DOHH2 (cell line): ENCODE results near the gene ANKRD60.

Source experiments
- H3F3A ChIP-seq: fragments of 200-600 bp; sonication (generic), shearing (Covaris generic); 2 replicates; pipeline ENCODE4 v1.6.0; 2016; ENCODE audit warnings: antibody characterized with exemption, mild to moderate bottlenecking; ENCODE audit not compliant: control insufficient read depth, insufficient read depth
- H3K27ac ChIP-seq: fragments of 200-600 bp; sonication (generic); 2 replicates; pipeline ENCODE4 v1.5.1; 2014; ENCODE audit warnings: low read depth, mild to moderate bottlenecking, low read length, moderate library complexity
- H3K27me3 ChIP-seq: fragments of 200-600 bp; sonication (generic); 2 replicates; pipeline ENCODE4 v1.6.1; 2014; ENCODE audit warnings: mild to moderate bottlenecking, low read length, mixed read lengths; ENCODE audit not compliant: control insufficient read depth
- H3K36me3 ChIP-seq: fragments of 200-600 bp; sonication (generic); 2 replicates; pipeline ENCODE4 v1.6.1; 2014; ENCODE audit warnings: mild to moderate bottlenecking, low read length, moderate library complexity, mixed read lengths; ENCODE audit not compliant: control insufficient read depth
- H3K4me1 ChIP-seq: fragments of 200-600 bp; sonication (generic); 2 replicates; pipeline ENCODE4 v1.6.1; 2014; ENCODE audit warnings: mild to moderate bottlenecking, low read length, mixed read lengths; ENCODE audit not compliant: control insufficient read depth
- H3K4me2 ChIP-seq: fragments of 200-600 bp; sonication (generic); 2 replicates; pipeline ENCODE4 v1.6.0; 2014; ENCODE audit warnings: mild to moderate bottlenecking, low read length, moderate library complexity
- H3K4me3 ChIP-seq: fragments of 200-600 bp; sonication (generic); 2 replicates; pipeline ENCODE4 v1.5.1; 2014; ENCODE audit warnings: mild to moderate bottlenecking, low read length, mixed read lengths
- H3K79me2 ChIP-seq: fragments of 200-600 bp; sonication (generic); 2 replicates; pipeline ENCODE4 v1.6.1; 2014; ENCODE audit warnings: mild to moderate bottlenecking, low read length, mixed read lengths; ENCODE audit not compliant: control insufficient read depth
- H3K9me2 ChIP-seq: fragments of 200-600 bp; sonication (generic); replicated peaks from 2 replicates; pipeline ENCODE4 v1.6.1; 2014; ENCODE audit warnings: mild to moderate bottlenecking, low read length, mixed read lengths; ENCODE audit not compliant: control insufficient read depth
- H3K9me3 ChIP-seq: fragments of 200-600 bp; sonication (generic); 2 replicates; pipeline ENCODE4 v1.6.1; 2014; ENCODE audit warnings: antibody characterized with exemption, low read length, mixed read lengths; ENCODE audit not compliant: control insufficient read depth, insufficient read depth
- H4K20me1 ChIP-seq: fragments of 200-600 bp; sonication (generic); 2 replicates; pipeline ENCODE4 v1.6.0; 2014; ENCODE audit warnings: low read depth, mild to moderate bottlenecking, antibody characterized with exemption, low read length, moderate library complexity; ENCODE audit not compliant: control insufficient read depth, insufficient read depth
- EZH2phosphoT487 ChIP-seq: fragments of 200-600 bp; sonication (generic); IDR thresholded peaks from 2 replicates; pipeline ENCODE4 v1.6.1; 2017; ENCODE audit warnings: borderline replicate concordance, mild to moderate bottlenecking, antibody characterized with exemption, low read length, moderate library complexity, mixed read lengths
- TF ChIP-seq, protein P1 (sequence below): fragments of 200-600 bp; sonication (generic); IDR thresholded peaks from one replicate; pipeline ENCODE4 v1.5.1; 2014; ENCODE audit warnings: antibody characterized with exemption, mild to moderate bottlenecking, low read depth, low read length; ENCODE audit not compliant: poor library complexity, severe bottlenecking

ANKRD60 gene

DNA sequence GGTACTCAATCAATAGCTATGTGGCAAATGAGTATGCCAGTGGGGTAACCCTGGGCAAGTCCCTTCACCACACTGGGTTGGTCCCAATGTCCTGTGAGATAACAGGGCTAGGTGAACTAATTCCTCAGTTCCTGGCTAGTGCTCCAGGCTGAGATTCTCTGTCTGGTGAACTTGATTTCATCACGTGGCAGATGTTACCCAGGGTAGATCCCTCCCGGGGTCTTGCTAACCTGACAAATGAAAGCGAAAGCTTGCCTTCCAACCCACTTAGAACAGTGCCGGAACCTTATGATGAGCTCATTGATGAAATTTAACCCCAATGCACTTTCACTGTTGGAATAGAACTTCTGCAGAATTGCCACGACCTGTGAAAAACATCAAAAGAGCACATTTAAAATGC lies 6.6 kb upstream of the ANKRD60 start:
- Histone ChIP-seq H3K4me3 (no peak overlapping the region), H3K9me2 (no peaks in the 10 kb centered on the region), H3K36me3 (no peaks in the 10 kb centered on the region), H3K27me3 (peaks cover 18% of the 10 kb centered on the region), H3K4me2 (no peak overlapping the region), H3K4me1 (peaks cover 8% of the 10 kb centered on the region), H4K20me1 (no peaks in the 10 kb centered on the region), H3F3A (peaks cover 3% of the 10 kb centered on the region; the same call in 1 of the 2 replicates), H3K79me2 (no peaks in the 10 kb centered on the region), H3K27ac (no peak overlapping the region), H3K9me3 (no peaks in the 10 kb centered on the region)
- no peak for TF ChIP-seq EZH2phosphoT487
- TF ChIP-seq, protein P1, sequence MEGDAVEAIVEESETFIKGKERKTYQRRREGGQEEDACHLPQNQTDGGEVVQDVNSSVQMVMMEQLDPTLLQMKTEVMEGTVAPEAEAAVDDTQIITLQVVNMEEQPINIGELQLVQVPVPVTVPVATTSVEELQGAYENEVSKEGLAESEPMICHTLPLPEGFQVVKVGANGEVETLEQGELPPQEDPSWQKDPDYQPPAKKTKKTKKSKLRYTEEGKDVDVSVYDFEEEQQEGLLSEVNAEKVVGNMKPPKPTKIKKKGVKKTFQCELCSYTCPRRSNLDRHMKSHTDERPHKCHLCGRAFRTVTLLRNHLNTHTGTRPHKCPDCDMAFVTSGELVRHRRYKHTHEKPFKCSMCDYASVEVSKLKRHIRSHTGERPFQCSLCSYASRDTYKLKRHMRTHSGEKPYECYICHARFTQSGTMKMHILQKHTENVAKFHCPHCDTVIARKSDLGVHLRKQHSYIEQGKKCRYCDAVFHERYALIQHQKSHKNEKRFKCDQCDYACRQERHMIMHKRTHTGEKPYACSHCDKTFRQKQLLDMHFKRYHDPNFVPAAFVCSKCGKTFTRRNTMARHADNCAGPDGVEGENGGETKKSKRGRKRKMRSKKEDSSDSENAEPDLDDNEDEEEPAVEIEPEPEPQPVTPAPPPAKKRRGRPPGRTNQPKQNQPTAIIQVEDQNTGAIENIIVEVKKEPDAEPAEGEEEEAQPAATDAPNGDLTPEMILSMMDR: no peak

DNA sequence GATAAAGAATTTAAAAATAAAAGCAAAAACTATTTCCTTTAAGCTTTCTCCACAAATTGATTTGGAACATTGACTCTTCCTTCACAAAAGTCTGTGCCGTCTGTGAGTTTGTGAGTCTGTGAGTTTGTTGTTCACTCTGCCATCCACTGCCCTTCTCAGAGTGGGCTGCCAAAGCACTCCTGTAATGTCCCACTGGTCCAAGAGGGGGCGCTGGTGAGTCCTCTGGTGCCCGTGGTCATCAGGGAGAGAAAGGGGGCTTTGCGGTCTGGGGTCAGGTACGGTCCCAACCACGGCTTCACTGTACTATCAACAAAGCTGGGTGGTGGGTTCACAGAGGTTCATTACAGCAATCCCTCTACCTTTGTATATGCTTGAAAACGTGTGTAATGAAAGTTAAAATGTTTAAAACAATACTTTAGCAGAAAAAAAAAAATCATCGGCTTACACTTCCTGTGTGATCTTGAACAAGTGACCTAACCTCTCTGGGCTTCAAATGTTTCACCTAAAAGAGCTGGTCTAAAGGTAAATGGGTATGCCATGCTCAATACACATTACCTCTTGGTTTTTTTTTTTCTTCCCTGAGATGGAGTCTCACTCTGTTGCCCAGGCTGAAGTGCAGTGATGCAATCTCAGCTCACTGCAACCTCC lies 5.6 kb upstream of the ANKRD60 start:
- Histone ChIP-seq H3K4me3 (no peak overlapping the region), H3K27me3 (peaks cover 18% of the 10 kb centered on the region), H4K20me1 (no peaks in the 10 kb centered on the region), H3K36me3 (no peaks in the 10 kb centered on the region), H3K4me2 (no peak overlapping the region), H3K4me1 (peaks cover 8% of the 10 kb centered on the region), H3K27ac (no peak overlapping the region), H3K9me2 (no peaks in the 10 kb centered on the region), H3K79me2 (no peaks in the 10 kb centered on the region), H3K9me3 (no peaks in the 10 kb centered on the region), H3F3A (peaks cover 3% of the 10 kb centered on the region; the same call in 1 of the 2 replicates)
- TF ChIP-seq EZH2phosphoT487: no peak
- TF ChIP-seq, protein P1: peak; percentile 93

DNA sequence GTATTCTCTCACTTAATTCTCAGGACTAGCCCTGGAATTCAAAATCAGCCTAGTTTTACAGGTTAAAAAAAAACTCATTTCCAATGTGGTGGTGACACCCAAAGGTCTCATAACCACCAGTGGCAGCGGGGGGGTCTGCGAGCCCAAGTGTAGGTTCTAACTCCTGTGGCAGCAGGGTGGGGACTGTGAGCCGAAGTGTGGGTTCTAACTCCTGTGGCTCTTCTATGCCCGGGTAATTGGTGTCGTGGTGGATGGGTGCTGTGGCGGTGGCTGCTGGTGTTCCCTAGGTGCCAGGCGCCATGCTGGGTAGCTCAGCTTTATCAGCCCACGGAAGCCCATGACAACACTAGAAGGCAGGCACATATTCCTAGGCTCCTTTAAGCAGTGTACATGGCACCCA lies 4.9 kb upstream of the ANKRD60 start:
- H3K27me3 ChIP-seq: peaks cover 18% of the 10 kb centered on the region
- H3K4me1 ChIP-seq: peaks cover 8% of the 10 kb centered on the region
- no peak overlapping the region for H3K4me3 ChIP-seq
- H3K9me2 ChIP-seq: no peaks in the 10 kb centered on the region
- H3K9me3 ChIP-seq: no peaks in the 10 kb centered on the region
- no peaks in the 10 kb centered on the region for H4K20me1 ChIP-seq
- TF ChIP-seq EZH2phosphoT487: no peak
- TF ChIP-seq, protein P1: no peak
- no peak overlapping the region for H3K27ac ChIP-seq
- peaks cover 3% of the 10 kb centered on the region; the same call in 1 of the 2 replicates for H3F3A ChIP-seq
- no peaks in the 10 kb centered on the region for H3K79me2 ChIP-seq
- no peak overlapping the region for H3K4me2 ChIP-seq
- no peaks in the 10 kb centered on the region for H3K36me3 ChIP-seq
